IPS-18c (cell line): Measurements from ENCODE around the gene ANO6.

Experiments
- H3K4me3 ChIP-seq: 2 replicates; pipeline ENCODE4 v1.7.0; 2013; ENCODE audit warnings: low read depth, mild to moderate bottlenecking, low read length, moderate library complexity; ENCODE audit not compliant: insufficient read depth
- H3K9me3 ChIP-seq: one replicate; pipeline ENCODE4 v1.6.1; 2013; ENCODE audit warnings: mild to moderate bottlenecking, low read length, moderate library complexity; ENCODE audit not compliant: control insufficient read depth, insufficient read depth

Gene ANO6

GRCh38 chr12:45475594-45475993 lies 259.7 kb downstream of the ANO6 start:
- Histone ChIP-seq H3K4me3 (no peak overlapping the region), H3K9me3 (no peaks in the 10 kb centered on the region)

- H3K4me3 ChIP-seq, result no peak overlapping the region
Observed at GRCh38 chr12:45477526-45477925, 261.6 kb downstream of the ANO6 start.

GRCh38 chr12:45478931-45479330 lies 263.0 kb downstream of the ANO6 start:
- Histone ChIP-seq H3K9me3 (no peaks in the 10 kb centered on the region), H3K4me3 (no peak overlapping the region)

More at GRCh38 chr12:45477526-45477925, 261.6 kb downstream of the ANO6 start:
- H3K9me3 ChIP-seq, result no peaks in the 10 kb centered on the region

- H3K9me3 ChIP-seq, result no peaks in the 10 kb centered on the region
- no peak overlapping the region for H3K4me3 ChIP-seq
Observed at GRCh38 chr12:45481746-45482145, 265.9 kb downstream of the ANO6 start.

- no peak overlapping the region for H3K4me3 ChIP-seq
- no peaks in the 10 kb centered on the region for H3K9me3 ChIP-seq
Observed at GRCh38 chr12:45483571-45483970, 267.7 kb downstream of the ANO6 start.
